HG03175 (cell line): ENCODE results near the gene ARL10.

Source experiments
- ATAC-seq: cut with Tn5 transposase; IDR thresholded peaks from one replicate; pipeline ENCODE4 v1.9.1; 2021; ENCODE audit warnings: mild to moderate bottlenecking, moderate library complexity; ENCODE audit not compliant: unreplicated experiment

ARL10 gene

DNA sequence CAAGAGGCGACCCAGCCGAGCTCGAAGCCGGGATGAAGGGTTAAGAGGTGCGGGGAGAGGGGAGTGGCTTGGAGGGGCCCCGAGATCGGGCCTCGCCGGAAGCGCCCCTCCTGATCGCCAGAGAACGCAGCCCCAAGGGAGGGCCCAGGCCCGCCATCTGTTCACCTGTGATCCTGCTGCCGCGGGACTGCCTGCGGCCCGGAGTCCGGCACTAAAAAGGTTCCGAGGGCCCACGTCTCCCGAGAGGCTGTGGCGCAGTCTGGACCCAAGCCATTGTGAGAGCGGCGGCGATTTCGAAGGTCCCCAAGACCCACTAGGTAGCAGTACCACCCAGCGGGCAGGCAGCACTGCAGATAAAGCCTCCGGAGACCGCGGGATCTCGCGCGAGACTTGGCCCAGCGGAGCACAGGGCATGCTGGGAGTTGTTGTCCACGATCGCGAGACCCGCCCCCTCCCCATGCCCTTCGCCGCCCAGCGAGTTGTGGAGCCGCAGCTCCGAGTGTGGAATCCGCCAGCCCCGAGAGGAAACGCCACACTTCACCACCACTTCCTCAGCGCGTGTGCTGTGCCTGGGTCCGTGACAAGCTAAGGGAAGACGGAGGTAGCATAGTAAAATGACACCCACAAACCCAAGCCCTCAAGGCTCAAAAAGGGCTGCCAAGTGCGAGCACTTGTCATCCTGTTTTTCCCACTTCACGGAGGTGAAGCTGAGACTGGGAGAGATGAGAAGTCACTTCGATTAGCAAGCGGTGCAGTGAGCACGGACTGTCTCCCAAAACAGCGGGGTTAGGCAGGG, 3.7 kb upstream of the ARL10 start, which contains the start of gene KIAA1191:
TSS of gene KIAA1191 (minus strand) at position 328 of the 796 bp plus-strand sequence. CDS start 2,256 bp downstream, outside the sequence.
- peak; percentile 90 for ATAC-seq

DNA sequence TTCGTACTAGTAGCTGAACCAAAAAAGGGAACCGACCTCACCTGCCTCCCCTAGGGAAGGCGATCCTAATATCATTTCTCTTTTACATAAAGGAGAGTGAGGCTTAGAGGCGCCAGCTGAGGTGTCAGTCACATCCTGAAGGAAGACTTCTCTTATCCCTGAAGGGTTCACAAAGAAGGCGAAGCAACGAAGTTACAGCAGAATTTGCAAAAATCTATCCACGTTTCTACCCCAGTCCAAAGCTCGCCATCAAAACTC, 3.1 kb upstream of the ARL10 start:
- ATAC-seq: peak; percentile 7

DNA sequence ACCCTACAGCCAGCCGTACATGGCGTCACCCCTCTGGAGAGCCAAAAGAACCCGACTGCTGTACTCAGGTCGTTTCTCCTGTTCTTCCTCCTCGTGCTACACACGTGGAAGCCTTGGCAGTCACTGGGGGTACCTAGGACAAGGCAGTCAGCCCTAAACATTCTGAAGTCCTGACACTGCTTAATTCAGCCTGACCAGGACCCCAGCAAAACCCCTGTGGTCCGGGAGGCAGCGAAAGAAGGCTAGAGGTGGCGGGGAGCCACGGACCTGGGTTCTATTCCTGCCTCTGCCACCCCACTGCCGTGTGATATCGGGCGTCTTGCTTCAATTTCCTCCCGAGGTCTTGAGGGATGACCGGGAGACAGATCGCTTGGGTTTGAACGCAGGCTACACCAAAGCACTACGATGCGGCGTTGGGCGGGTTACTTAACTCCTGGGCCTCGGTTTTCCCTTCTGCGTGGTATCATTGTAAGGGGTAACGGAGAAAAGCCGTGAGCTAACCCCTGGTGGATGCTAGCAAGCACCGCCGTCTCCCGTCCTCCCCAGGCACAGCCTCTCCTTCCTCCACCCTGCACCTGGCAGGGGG, 429 bp upstream of the ARL10 start:
- no peak for ATAC-seq

DNA sequence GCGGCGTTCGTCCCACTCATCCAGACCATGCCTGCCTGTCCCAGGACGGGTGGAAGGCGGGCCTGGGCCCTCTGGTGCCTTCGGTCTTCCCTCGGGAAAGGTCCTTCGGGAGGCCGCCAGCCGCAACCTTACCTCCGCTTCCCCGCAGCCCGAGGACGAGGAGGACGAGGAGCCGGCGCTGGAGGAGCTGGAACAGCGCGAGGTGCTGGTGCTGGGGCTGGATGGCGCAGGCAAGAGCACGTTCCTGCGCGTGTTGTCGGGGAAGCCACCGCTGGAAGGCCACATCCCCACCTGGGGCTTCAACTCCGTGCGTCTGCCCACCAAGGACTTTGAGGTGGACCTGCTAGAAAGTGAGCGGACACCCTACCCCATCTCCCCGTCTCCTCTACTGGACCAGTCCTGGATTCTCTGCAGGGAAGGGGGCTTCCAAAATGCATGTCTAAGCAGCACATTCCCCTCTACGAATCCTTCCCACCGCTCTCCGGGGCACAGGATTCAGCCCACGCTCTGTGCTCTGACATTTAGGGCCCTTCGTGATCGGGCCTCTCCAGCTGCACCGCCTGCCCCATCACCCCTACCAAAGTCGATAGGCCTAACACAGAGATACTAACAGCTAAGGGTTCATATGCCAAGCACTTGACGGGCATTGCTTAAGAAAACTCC, 1.1 kb downstream of the ARL10 start:
- no peak for ATAC-seq

DNA sequence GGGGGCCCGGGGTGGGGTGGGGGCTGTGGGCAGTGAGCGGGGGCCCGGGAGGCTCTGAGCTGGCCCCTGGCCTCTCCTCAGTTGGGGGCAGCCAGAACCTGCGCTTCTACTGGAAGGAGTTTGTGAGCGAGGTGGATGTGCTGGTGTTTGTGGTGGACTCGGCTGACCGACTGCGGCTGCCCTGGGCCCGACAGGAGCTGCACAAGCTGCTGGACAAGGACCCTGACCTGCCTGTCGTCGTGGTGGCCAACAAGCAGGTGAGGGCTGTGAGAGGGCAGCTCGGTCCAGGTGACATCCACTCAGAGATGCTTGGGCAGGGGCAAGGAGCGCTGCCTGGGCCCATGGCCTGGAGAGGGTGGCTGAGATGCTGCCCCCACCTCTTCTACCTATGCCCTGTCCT, 3.4 kb downstream of the ARL10 start:
- ATAC-seq: no peak

DNA sequence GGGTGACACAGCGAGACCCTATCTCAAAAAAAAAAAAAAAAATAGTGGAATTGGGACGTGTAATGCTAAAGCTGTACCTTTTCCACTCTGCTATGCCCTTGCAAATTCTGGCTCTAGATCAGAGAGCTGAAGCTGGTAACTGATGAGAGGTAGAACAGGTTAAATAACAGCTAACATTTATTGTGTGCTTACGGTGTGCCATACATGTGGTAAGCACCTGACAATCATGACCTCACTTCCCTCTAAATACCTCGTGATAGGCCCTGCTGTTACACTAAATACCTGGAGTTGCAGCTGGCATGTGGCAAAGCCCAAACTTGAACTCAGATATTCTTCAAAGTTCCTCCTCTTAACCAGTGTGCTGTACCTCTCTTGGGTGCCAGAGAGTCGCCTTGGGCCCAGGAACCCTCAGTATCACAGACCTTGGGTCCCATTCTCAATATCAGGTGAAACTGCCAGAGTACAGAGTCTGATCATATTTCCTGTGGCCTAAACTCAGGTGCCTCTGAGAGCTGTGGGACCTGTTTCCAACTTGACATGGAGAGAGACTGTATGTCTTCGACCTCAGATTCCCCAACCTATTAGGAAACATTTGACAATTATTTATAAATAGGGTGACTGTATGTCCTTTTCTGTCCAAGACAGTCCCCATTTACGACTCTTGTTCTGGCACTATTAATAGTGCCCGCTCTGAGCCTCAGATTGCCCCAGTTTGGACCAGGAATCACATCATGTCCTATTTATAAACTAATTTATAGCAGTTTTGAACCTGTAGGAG, 4.8 kb downstream of the ARL10 start:
- no peak for ATAC-seq

DNA sequence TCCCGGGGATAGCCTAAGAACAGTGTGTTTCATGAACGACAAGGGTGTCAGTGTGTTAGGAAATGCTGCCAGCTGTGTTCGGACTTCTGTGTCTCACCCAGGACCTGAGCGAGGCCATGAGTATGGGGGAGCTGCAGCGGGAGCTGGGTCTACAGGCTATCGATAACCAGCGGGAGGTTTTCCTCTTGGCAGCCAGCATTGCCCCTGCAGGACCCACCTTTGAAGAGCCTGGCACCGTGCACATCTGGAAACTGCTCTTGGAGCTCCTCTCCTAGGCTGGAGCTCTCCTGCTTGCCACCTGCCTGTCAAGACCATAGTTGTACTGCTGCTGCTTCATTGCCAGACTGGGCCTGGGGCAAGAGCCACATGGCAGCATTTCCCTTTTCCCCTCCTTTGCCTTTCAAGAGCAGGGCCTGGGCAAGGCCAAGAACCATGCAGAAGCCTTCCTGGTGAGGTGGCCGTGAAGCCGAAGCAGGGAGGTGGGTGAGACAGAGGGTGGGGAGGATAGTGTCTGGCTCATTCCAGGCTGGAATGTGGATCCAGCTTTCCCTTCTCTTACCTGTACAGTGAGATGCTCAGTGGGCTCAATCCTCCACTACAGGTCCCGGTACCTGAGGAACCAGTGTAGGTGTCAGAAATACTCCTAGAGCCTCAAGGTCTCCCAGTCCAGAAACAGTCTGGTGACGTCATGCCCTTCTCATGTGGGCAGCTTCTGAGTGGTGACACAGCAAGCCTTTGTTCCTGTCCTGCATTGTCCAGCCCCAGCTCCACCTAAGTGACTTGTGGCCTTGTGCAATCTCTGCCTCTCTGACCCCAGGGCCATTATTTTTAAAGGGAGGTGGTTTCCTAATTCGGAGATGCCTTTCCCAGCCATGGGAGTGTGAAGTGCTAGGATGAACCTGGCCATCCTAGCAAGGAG, 6.6 kb downstream of the ARL10 start:
- no peak for ATAC-seq

DNA sequence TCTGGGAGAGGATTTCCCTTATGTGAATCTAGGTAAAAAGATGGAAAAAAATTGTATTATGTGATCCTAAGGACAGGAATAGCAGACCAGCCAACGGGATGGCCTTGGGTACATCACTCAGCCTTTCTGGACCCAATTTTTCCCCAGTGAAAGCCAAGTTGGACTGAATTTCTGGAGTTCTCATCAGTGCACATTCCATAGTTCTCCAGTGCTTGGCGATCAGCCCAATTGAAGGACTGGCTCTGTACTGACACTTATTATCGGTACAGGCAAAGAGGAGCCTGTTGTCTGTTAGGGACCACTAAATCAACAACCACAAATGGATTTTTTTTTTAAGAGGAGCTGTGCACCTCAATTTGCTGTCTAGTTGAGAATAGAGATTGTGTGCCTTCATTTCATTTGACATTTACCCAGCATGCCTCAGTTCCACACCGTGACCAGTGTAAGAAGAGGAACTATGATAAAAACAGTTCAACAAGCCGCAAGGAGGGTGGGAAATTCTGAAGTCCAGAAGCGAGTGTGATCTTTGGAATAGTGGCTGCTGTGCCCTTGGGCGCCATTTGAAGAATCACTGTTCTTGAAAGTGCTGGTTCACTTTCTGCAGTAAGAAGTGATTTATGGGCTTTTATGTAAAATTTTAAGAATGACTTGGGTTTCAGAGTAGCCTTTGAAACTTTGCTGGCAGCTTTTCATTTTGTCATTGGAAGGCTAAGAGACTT, 8.0 kb downstream of the ARL10 start:
- no peak for ATAC-seq

DNA sequence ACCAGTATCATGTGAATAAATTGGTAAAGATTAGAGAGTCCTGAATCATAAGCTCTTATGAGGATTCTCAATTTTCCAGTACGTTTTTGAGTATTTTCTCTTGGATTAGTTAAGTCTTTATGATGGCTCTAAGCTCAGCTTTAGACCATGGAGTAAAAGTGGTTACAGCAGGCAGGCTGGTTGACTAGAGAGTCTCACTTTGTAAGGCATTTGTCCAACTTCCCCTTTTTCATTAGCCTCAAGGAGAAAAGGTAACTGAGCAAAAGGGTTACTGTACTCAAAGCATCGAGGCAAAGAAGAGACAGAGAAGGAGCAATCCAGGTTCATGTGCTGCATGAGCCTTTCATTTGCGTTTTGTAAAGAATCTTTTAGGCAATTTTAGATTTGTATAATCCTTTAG, 14.6 kb downstream of the ARL10 start:
- ATAC-seq: no peak

DNA sequence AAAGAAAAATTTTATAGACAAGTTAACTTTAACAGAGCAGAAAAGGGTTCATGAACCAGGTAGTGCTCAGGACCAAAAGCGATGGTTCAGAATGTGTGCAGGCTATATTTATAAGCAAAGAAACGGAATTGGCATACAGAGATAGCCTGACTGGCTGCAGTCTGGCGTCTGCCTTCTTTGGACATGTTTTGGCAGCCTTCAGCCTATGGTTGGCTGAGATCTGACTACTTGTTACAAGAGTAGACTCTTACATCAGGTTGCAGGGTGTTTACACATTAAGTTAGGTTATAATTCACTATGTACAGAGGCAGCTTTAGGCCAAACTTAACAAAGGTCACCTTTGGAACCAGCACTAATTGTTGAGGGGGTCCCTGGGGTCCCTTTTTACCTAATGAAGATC, 16.1 kb downstream of the ARL10 start:
- no peak for ATAC-seq

DNA sequence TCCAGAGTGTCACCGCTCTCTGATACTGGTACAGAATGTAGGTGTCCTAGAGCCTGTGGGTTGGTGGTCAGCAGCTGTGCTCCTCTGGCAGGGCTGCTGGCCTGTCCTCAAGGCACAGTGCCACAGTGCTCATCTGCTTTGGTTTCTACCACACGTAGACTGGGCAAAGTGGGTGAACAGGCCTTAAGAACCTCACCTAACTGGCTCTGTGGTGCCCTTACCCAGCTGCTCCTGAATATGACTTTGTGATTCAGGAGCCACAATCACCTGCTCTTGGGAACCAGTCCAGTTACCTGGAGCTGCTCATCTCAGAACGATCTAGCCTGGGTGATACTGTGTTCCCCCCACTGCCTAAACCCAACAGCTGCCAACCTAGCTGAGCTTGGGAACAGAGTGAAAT, 16.7 kb downstream of the ARL10 start:
- ATAC-seq: no peak

DNA sequence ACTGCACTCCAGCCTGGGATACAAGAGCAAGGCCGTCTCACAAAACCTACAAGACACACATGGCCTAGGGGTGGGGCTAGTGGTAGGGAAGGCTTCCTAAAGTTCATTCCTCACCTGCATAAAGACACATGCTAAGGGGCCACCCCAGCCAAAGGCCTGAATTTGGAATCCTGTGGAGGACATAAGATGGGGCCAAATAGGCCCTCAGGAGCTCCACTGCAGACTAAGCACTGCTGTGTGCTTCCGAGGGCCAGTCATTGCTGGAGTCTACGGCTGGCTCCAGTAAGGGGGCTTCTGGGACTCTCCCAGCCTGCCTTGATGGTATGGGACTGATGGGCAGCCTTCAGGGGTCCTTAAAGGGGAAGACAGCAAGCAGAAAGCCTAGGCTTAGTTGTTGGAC, 17.4 kb downstream of the ARL10 start:
- no peak for ATAC-seq

DNA sequence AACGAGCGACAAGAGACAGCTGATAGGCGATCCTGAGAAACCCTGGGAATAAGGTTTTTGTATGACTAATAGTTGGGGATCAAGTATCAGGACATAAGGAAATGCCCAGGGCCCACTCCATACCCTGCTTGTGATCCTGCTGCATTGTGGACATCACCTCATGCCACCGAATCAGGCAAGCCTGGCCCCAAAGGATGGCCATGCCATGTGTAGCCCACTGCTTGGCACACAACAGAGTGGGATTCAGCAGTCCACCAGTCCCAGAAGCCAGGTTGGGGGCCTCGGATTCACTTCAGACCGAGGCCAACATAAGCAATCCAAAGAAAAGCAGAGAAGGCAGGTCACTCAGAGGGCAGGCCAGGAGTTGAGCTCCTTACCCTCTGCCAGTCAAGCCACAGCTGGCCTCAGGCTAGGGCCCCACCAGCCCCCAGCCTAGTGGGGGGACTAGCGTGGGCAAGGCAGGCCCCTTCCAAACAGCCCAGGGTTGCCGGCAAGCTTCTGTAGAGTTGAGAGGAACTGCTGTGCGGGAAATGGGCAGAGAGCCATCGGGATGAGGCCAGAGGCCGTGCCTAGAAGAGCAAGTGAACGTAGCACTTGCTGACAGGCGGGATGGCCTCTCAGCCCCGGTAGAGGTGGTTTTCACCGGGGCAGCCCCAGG, 18.1 kb downstream of the ARL10 start:
- ATAC-seq: no peak

DNA sequence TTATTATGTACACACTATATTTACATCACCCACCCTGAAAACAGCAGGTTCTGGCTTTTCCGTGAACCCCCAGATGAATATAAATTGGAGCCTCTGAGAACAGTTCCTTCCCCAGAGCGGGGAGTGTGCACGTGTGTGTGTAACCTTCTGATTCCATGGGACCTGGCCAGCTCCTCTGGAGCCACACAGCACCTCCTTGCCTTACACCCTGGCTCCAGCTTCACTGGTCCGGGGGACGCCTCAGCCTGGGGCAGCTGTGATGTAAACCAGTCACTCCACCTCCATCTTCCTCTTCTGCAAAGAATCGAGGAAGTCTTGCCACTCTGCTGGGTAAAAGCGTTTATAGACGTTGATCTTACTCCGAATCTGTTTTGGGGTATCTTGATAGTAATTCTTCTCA, 18.7 kb downstream of the ARL10 start:
- ATAC-seq: no peak

DNA sequence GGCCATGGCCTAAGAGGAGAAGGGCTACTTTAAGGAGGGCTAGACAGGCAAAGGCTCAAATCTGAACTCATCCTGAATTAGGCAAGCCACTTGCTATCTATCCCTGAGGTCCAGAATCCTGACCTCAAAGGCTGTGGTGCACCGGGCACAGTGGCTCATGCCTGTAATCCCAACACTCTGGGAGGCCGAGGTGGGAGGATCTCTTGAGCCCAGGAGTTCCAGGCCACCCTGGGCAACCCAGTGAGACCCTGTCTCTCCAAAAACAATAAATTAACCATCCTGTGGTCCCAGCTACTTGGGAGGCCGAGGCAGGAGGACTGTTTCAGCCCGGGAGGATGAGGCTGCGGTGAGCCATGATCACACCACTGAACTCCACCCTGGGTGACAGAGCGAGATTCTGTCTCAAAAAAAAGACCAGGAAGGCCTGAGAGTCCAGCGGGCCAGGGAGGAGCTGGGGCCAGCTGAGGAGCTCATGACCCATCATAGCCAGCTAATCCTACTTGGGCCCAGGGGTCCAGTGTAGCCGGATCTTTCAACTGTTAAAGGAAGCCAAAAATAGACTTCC, 19.2 kb downstream of the ARL10 start:
- no peak for ATAC-seq

DNA sequence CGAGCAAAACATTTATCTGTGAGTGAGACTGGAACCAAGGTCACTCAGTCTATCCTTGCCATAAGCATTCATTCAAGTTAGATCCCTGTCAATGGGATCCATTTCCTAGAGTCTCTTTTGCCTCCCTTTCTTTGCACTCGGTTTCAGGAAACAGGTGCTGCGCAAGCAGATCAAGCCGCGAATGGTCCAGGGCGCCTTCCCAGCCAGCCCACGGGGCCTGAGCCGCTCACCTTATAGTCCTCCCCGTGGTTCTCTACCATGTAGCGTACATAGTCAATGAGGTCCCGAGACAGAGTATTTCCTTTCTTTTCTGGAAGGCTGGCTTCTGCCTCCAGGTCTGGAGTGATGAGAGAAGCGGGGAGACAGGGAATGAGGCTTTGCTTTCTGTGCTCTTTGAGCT, 19.7 kb downstream of the ARL10 start:
- ATAC-seq: no peak

DNA sequence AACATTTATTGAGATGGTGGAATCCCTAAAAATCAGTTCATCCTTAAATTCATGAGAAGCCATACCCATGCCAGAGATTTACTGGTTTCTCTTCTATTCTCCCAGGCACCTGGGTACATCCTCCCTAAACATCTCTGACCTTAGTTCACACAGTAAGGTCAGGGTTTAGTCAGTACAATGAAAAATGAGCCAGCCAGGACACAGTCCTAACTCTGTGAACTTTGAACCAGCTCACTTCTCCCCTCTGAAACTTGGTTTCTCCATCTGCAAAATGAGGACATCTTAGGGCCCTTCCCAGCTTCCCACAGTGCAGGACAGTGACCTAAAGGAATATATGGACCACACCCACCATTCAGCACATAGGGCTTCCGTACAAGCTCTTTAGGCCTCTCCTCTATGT, 21.2 kb downstream of the ARL10 start:
- ATAC-seq: no peak

DNA sequence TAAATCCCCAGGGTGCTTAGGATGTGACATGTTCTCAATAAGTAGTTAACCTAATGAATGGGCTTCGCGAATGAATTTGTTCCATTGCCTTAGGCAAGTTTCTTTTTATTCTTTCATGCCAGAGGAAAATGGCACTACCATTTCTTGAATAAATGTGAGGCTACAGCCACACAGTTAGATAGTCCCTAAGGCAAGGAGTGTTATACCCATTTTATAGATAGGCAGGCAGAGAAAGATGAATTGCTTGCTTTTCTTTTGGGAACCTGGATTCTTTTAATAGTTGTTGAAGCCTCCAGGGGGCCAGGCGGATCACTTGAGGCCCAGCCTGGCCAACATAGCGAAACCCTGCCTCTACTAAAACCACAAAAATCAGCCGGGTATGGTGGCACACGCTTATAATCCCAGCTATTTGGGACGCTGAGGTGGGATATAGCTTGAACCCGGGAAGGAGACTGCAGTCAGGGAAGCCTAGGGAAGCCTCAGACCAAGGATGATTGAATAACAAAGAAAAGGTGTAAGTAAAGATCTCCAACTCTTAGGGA, 22.2 kb downstream of the ARL10 start:
- no peak for ATAC-seq

DNA sequence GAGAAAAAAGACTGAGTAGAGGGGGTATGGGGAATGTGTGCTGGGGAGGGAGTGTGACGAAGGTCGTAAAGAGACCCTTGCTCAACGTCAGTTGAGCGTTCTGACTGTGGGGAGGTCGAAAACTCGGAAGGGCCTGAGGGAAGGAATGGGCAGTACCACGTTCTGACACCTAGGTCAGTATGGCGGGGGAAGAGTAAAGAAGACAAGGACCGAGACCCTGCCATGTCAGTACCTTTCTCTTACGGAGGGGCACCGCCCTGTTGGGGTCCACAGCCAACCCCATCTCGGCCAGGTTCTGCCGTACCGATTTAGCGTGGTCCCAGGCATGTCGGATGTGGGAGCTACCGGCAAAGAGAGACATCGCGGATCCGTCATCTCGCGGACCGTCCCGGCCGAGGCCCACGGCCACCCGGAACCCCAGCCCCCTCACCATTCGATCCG, 22.7 kb downstream of the ARL10 start:
- ATAC-seq: no peak
